Left ventricle myocardium superior (tissue), 1 donor: Measurements from ENCODE around the gene PSPH. TPM values are rescaled to one million over a fixed set of nuclear protein-coding genes. Genes with fewer than 3 reads are reported as not detected.
"Not testable (repeated sequence)": the region's sequence is repeated elsewhere in the genome, so short reads cannot be mapped to it uniquely, and the experiment has no call there.

ENCODE experiments used
- ATAC-seq: fragments of 200-7000 bp; cut with Tn5 transposase; one replicate; pipeline ENCODE4 v1.9.1; 2020; ENCODE audit warnings: mild to moderate bottlenecking, moderate library complexity
- DNase-seq: peaks from one replicate; pipeline ENCODE4 v3.0.0-alpha.2; 2020
- intact Hi-C: fragments of 100-400 bp; cut with micrococcal nuclease; formaldehyde crosslinking; loops from one replicate; pipeline ENCODE4 v1.11.0; 2022
- total RNA-seq: library from RNA; stranded (reverse); fragmentation: NEBNext Ultra II Directional; extraction: Animal tissue kit (Norgen Biotek cat#: 25700); gene quantifications from one replicate; pipeline ENCODE4 v1.2.1, GENCODE V29; 2021
- donor health status: DM: no; HTN: yes; CAD: no; lungs with severe emphysema.

Gene PSPH
- total RNA-seq, 1 donor from 2014 or later: 14.6 TPM

GRCh38 chr7:56023500-56023899 lies 27.7 kb downstream of the PSPH start:
- DNase-seq: no peak
- peak; percentile 69 for ATAC-seq
- intact Hi-C loops: no loop called here

GRCh38 chr7:56019501-56019900 lies 31.7 kb downstream of the PSPH start:
- no peak for ATAC-seq
- DNase-seq: no peak
- intact Hi-C loops: no loop called here

GRCh38 chr7:56017015-56017414 lies 34.2 kb downstream of the PSPH start:
- ATAC-seq, DNase-seq, intact Hi-C loops: not testable (repeated sequence)

- ATAC-seq: peak; percentile 75
- DNase-seq: no peak
- intact Hi-C loops: no loop called here
These were observed 41.5 kb downstream of the PSPH start for GRCh38 chr7:56009695-56010094.

- ATAC-seq (no peak), DNase-seq (no peak)
- intact Hi-C loops: no loop called here
These were observed 43.4 kb downstream of the PSPH start for GRCh38 chr7:56007891-56008290.

- intact Hi-C loops: no loop called here
- DNase-seq: no peak
- no peak for ATAC-seq
These were observed 44.0 kb downstream of the PSPH start for GRCh38 chr7:56007167-56007652.

GRCh38 chr7:56003749-56004148 lies 47.5 kb downstream of the PSPH start:
- ATAC-seq (no peak), DNase-seq (no peak)
- intact Hi-C loops: no loop called here

- ATAC-seq: no peak
- intact Hi-C loops: no loop called here
- DNase-seq: no peak
These were observed 54.3 kb downstream of the PSPH start for GRCh38 chr7:55996856-55997500.

- ATAC-seq (no peak), DNase-seq (no peak)
- intact Hi-C loops: no loop called here
These were observed 58.9 kb downstream of the PSPH start for GRCh38 chr7:55992346-55992745.

- DNase-seq (no peak), ATAC-seq (no peak)
- intact Hi-C loops: loop anchor here (10.0 kb wide), 1 partner anchor 81 kb away; the partner anchor contains the start of gene SUMF2
These were observed 67.7 kb downstream of the PSPH start for GRCh38 chr7:55983537-55983936.

GRCh38 chr7:55980266-55980665 lies 71.0 kb downstream of the PSPH start:
- DNase-seq (no peak), ATAC-seq (no peak)

GRCh38 chr7:55977831-55978230 lies 73.4 kb downstream of the PSPH start:
- DNase-seq (no peak), ATAC-seq (no peak)
- intact Hi-C loops: no loop called here

More at GRCh38 chr7:55980266-55980665, 71.0 kb downstream of the PSPH start:
- intact Hi-C loops: loop anchor here (10.0 kb wide), 1 partner anchor 85 kb away; the partner anchor contains the start of gene SUMF2

- intact Hi-C loops: no loop called here
- ATAC-seq: peak; percentile 91
These were observed 75.1 kb downstream of the PSPH start for GRCh38 chr7:55975988-55976633.

GRCh38 chr7:55973747-55974250 lies 77.4 kb downstream of the PSPH start:
- no peak for DNase-seq
- intact Hi-C loops: no loop called here
- no peak for ATAC-seq

More at GRCh38 chr7:55975988-55976633, 75.1 kb downstream of the PSPH start:
- no peak for DNase-seq

- ATAC-seq (peak; percentile 84), DNase-seq (peak; percentile 41)
- intact Hi-C loops: no loop called here
These were observed 80.3 kb downstream of the PSPH start for GRCh38 chr7:55970978-55971377.

GRCh38 chr7:55970561-55970960 lies 80.7 kb downstream of the PSPH start:
- DNase-seq: no peak
- intact Hi-C loops: no loop called here
- peak; percentile 55 for ATAC-seq

- DNase-seq (no peak), ATAC-seq (no peak)
- intact Hi-C loops: no loop called here
These were observed 81.9 kb downstream of the PSPH start for GRCh38 chr7:55969391-55969790.

- ATAC-seq (no peak), DNase-seq (no peak)
- intact Hi-C loops: no loop called here
These were observed 84.4 kb downstream of the PSPH start for GRCh38 chr7:55966851-55967250.

- peak; percentile 60 for ATAC-seq
- peak; percentile 62 for DNase-seq
- intact Hi-C loops: no loop called here
These were observed 85.3 kb downstream of the PSPH start for GRCh38 chr7:55965805-55966421.

GRCh38 chr7:55965100-55965470 lies 86.2 kb downstream of the PSPH start:
- no peak for ATAC-seq

More at GRCh38 chr7:55965100-55965470, 86.2 kb downstream of the PSPH start:
- DNase-seq: no peak
- intact Hi-C loops: no loop called here
